ENCODE results near the gene RAB25.

DNA sequence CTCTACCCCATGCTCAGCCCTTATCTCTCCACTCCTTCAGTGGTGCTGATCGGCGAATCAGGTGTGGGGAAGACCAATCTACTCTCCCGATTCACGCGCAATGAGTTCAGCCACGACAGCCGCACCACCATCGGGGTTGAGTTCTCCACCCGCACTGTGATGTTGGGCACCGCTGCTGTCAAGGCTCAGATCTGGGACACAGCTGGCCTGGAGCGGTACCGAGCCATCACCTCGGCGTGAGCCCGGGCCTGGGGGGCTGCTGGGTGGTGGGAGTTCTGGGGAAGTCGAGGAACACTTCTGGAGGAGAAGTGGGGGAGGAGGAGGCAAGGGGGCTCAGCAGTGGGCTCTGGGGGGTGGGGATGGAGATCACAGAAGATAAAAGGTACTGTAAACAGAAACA, 4.9 kb downstream of the RAB25 start:
- TF ChIP-seq CTCF (IDR thresholded peaks at IDR 0.05) (no peak), ZFX (IDR thresholded peaks at IDR 0.05; ENCODE audit: borderline replicate concordance) (no peak)

Data from 22Rv1 (cell line).